ENCODE measurements around the gene SLC39A11. TPM values are rescaled to one million over a fixed set of nuclear protein-coding genes. Genes with fewer than 3 reads are reported as not detected.

SLC39A11 gene
- polyA plus RNA-seq, 1 donor from 2014 or later = 8.0 TPM

- H3K27me3 ChIP-seq (ENCODE audit: insufficient read depth, low read depth, low read length) = no peaks in the 10 kb centered on the region
- H3K4me2 ChIP-seq (ENCODE audit: low read length) = no peak overlapping the region
- H2AFZ ChIP-seq (ENCODE audit: low read depth, low read length) = no peak overlapping the region
- no peaks in the 10 kb centered on the region for H3K79me2 ChIP-seq (replicated peaks; ENCODE audit: insufficient read depth, low read length)
- no peaks in the 10 kb centered on the region for H3K36me3 ChIP-seq (ENCODE audit: insufficient read depth, low read length)
- H3K9me2 ChIP-seq (ENCODE audit: insufficient read depth, low read length) = no peaks in the 10 kb centered on the region
- no peaks in the 10 kb centered on the region for H3K9me3 ChIP-seq (ENCODE audit: low read length)
- H3F3A ChIP-seq (ENCODE audit: insufficient read depth, low read length, poor library complexity, severe bottlenecking) = no peaks in the 10 kb centered on the region
- TF ChIP-seq POLR2AphosphoS5 (IDR thresholded peaks at IDR 0.05) = no peak
- no peak for TF ChIP-seq EZH2 (IDR thresholded peaks at IDR 0.05; ENCODE audit: borderline replicate concordance, insufficient read depth, low read length, poor library complexity, severe bottlenecking)
- H4K20me1 ChIP-seq (ENCODE audit: insufficient read depth) = no peaks in the 10 kb centered on the region
- no peak overlapping the region for H3K4me3 ChIP-seq (ENCODE audit: low read length)
- H3K9ac ChIP-seq (ENCODE audit: low read length) = no peak overlapping the region
- no peak overlapping the region for H3K27ac ChIP-seq (ENCODE audit: low read length)
These were observed 201.8 kb downstream of the SLC39A11 start for GRCh38 chr17:72890711-72891110.

DNA sequence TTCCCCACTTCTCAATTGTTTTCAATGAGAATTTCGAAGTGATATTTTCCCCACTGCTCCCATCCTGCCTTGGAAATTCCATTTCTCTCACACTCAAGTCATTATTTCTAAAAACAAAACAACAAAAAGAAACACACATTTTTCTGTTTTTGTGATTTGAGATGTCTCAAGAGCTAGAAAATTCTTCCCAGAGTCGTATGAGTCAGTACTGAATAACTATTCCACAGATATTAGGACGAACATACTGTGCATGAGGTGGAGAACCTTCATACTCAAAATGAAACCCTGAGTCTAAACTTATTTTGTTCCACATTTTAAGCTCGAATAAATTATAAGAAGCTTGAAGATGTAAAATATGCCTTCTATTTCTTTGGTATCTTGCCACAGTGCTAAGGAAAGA, 204.6 kb downstream of the SLC39A11 start:
- TF ChIP-seq RAD21 (conservative IDR thresholded peaks at IDR 0.05) = no peak
- no peak for TF ChIP-seq SMC3 (conservative IDR thresholded peaks at IDR 0.05; ENCODE audit: poor library complexity)
- TF ChIP-seq EZH2 (IDR thresholded peaks at IDR 0.05; ENCODE audit: borderline replicate concordance, insufficient read depth, low read length, poor library complexity, severe bottlenecking) = no peak
- TF ChIP-seq EP300 (conservative IDR thresholded peaks at IDR 0.05; ENCODE audit: poor library complexity, severe bottlenecking) = no peak
- no peak for TF ChIP-seq TAF1 (IDR thresholded peaks at IDR 0.05; ENCODE audit: low read depth)
- TF ChIP-seq CTCF (IDR thresholded peaks at IDR 0.05; ENCODE audit: poor library complexity, severe bottlenecking) = no peak
- Histone ChIP-seq H3K36me3 (ENCODE audit: insufficient read depth, low read length) (no peaks in the 10 kb centered on the region), H3K27ac (ENCODE audit: low read length) (no peak overlapping the region), H3K9me3 (ENCODE audit: low read length) (no peaks in the 10 kb centered on the region), H4K20me1 (ENCODE audit: insufficient read depth) (no peaks in the 10 kb centered on the region), H3K79me2 (replicated peaks; ENCODE audit: insufficient read depth, low read length) (no peaks in the 10 kb centered on the region), H3K9ac (ENCODE audit: low read length) (no peak overlapping the region), H3K4me3 (ENCODE audit: low read length) (no peak overlapping the region), H3F3A (ENCODE audit: insufficient read depth, low read length, poor library complexity, severe bottlenecking) (no peaks in the 10 kb centered on the region), H3K27me3 (ENCODE audit: insufficient read depth, low read depth, low read length) (no peaks in the 10 kb centered on the region), H2AFZ (ENCODE audit: low read depth, low read length) (no peak overlapping the region), H3K4me2 (ENCODE audit: low read length) (no peak overlapping the region), H3K9me2 (ENCODE audit: insufficient read depth, low read length) (no peaks in the 10 kb centered on the region)

GRCh38 chr17:72887322-72887721, 205.2 kb downstream of the SLC39A11 start:
- TF ChIP-seq RAD21 (conservative IDR thresholded peaks at IDR 0.05) = no peak
- no peak for TF ChIP-seq EP300 (conservative IDR thresholded peaks at IDR 0.05; ENCODE audit: poor library complexity, severe bottlenecking)
- TF ChIP-seq, protein P1, sequence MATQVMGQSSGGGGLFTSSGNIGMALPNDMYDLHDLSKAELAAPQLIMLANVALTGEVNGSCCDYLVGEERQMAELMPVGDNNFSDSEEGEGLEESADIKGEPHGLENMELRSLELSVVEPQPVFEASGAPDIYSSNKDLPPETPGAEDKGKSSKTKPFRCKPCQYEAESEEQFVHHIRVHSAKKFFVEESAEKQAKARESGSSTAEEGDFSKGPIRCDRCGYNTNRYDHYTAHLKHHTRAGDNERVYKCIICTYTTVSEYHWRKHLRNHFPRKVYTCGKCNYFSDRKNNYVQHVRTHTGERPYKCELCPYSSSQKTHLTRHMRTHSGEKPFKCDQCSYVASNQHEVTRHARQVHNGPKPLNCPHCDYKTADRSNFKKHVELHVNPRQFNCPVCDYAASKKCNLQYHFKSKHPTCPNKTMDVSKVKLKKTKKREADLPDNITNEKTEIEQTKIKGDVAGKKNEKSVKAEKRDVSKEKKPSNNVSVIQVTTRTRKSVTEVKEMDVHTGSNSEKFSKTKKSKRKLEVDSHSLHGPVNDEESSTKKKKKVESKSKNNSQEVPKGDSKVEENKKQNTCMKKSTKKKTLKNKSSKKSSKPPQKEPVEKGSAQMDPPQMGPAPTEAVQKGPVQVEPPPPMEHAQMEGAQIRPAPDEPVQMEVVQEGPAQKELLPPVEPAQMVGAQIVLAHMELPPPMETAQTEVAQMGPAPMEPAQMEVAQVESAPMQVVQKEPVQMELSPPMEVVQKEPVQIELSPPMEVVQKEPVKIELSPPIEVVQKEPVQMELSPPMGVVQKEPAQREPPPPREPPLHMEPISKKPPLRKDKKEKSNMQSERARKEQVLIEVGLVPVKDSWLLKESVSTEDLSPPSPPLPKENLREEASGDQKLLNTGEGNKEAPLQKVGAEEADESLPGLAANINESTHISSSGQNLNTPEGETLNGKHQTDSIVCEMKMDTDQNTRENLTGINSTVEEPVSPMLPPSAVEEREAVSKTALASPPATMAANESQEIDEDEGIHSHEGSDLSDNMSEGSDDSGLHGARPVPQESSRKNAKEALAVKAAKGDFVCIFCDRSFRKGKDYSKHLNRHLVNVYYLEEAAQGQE (IDR thresholded peaks at IDR 0.05; ENCODE audit: borderline replicate concordance) = no peak
- TF ChIP-seq CTCF (IDR thresholded peaks at IDR 0.05; ENCODE audit: poor library complexity, severe bottlenecking) = no peak
- TF ChIP-seq EZH2 (IDR thresholded peaks at IDR 0.05; ENCODE audit: borderline replicate concordance, insufficient read depth, low read length, poor library complexity, severe bottlenecking) = no peak
- TF ChIP-seq TAF1 (IDR thresholded peaks at IDR 0.05; ENCODE audit: low read depth) = no peak
- TF ChIP-seq SMC3 (conservative IDR thresholded peaks at IDR 0.05; ENCODE audit: poor library complexity) = no peak
- no peak for TF ChIP-seq POLR2AphosphoS5 (IDR thresholded peaks at IDR 0.05)
- TF ChIP-seq MXI1 (conservative IDR thresholded peaks at IDR 0.05; ENCODE audit: poor library complexity, severe bottlenecking) = no peak
- H3K27ac ChIP-seq (ENCODE audit: low read length) = no peak overlapping the region

More at GRCh38 chr17:72887322-72887721, 205.2 kb downstream of the SLC39A11 start:
- Histone ChIP-seq H3K9me3 (ENCODE audit: low read length) (no peaks in the 10 kb centered on the region), H3K36me3 (ENCODE audit: insufficient read depth, low read length) (no peaks in the 10 kb centered on the region), H3K4me2 (ENCODE audit: low read length) (no peak overlapping the region), H3K4me3 (ENCODE audit: low read length) (no peak overlapping the region), H3K9me2 (ENCODE audit: insufficient read depth, low read length) (no peaks in the 10 kb centered on the region), H3F3A (ENCODE audit: insufficient read depth, low read length, poor library complexity, severe bottlenecking) (no peaks in the 10 kb centered on the region), H3K9ac (ENCODE audit: low read length) (no peak overlapping the region), H3K27me3 (ENCODE audit: insufficient read depth, low read depth, low read length) (no peaks in the 10 kb centered on the region), H2AFZ (ENCODE audit: low read depth, low read length) (no peak overlapping the region), H4K20me1 (ENCODE audit: insufficient read depth) (no peaks in the 10 kb centered on the region), H3K79me2 (replicated peaks; ENCODE audit: insufficient read depth, low read length) (no peaks in the 10 kb centered on the region)
